Mammary epithelial cell (primary cell): ENCODE data around the gene NAGS.
"Not testable (repeated sequence)": the region's sequence is repeated elsewhere in the genome, so short reads cannot be mapped to it uniquely, and the experiment has no call there.

Experiments used
- EZH2 ChIP-seq: IDR thresholded peaks from 2 replicates; pipeline ENCODE4 v1.6.1; 2012; ENCODE audit warnings: low read length, inconsistent platforms, borderline replicate concordance
- TF ChIP-seq, protein P1 (sequence below), 2 donors: IDR thresholded peaks in 1 of 2; conservative IDR thresholded peaks in 1 of 2; 2 replicates each; pipeline ENCODE4 v1.5.1; 2011 to 2012; ENCODE audit warnings: inconsistent platforms in 2 of 2, low read length in 2 of 2, mild to moderate bottlenecking in 2 of 2, control low read depth in 1 of 2, low read depth in 1 of 2; ENCODE audit not compliant: insufficient read depth in 1 of 2; ENCODE audit errors: extremely low read depth in 1 of 2

- TF ChIP-seq, protein P1, sequence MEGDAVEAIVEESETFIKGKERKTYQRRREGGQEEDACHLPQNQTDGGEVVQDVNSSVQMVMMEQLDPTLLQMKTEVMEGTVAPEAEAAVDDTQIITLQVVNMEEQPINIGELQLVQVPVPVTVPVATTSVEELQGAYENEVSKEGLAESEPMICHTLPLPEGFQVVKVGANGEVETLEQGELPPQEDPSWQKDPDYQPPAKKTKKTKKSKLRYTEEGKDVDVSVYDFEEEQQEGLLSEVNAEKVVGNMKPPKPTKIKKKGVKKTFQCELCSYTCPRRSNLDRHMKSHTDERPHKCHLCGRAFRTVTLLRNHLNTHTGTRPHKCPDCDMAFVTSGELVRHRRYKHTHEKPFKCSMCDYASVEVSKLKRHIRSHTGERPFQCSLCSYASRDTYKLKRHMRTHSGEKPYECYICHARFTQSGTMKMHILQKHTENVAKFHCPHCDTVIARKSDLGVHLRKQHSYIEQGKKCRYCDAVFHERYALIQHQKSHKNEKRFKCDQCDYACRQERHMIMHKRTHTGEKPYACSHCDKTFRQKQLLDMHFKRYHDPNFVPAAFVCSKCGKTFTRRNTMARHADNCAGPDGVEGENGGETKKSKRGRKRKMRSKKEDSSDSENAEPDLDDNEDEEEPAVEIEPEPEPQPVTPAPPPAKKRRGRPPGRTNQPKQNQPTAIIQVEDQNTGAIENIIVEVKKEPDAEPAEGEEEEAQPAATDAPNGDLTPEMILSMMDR (conservative IDR thresholded peaks at IDR 0.05 in 1 of 2, IDR thresholded peaks at IDR 0.05 in 1 of 2; ENCODE audit: extremely low read depth in 1 of 2, insufficient read depth in 1 of 2, low read depth in 1 of 2, low read length in 2 of 2): not testable (repeated sequence)
- not testable (repeated sequence) for TF ChIP-seq EZH2
Observed at GRCh38 chr17:43972444-43973212, 31.8 kb upstream of the NAGS start.
